HG03439 (cell line): ENCODE measurements around the gene MAB21L4.

ENCODE experiments used
- ATAC-seq: cut with Tn5 transposase; IDR thresholded peaks from one replicate; pipeline ENCODE4 v1.9.1; 2021; ENCODE audit warnings: mild to moderate bottlenecking, moderate library complexity; ENCODE audit not compliant: unreplicated experiment

The MAB21L4 gene

DNA sequence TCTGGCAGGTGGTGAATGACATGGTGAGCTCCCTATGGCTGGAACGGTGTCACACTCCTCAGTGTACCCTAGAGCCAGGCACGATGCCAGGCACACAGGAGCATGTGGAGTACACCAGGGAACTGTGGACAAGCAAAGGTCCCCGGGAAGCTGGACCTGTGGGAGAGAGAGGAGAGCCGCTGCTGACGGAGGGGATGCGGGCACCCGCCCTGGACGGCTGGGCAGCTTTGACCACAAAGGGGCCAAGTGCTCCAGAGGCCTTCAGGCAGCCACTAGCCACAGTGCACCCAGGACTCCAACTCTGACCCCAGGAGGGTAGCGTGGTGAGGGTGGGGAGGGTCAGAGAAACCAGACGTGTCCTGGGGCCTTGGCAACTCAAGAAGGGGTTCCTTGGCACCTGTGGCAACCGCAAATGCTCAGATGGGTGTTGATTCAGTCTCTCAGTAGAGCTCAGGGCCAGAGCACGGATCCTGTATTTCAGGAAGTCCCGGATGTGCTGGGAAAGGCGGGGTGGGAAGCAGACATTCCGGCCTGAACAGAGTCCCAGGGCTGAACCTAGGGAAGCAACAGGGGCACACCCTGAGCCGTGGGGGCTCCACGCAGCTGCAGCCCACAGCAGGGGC, 2.3 kb upstream of the MAB21L4 start:
- no peak for ATAC-seq

- ATAC-seq: no peak
Observed at GRCh38 chr2:240896871-240897692, 1.1 kb upstream of the MAB21L4 start.

GRCh38 chr2:240896394-240896793, 438 bp upstream of the MAB21L4 start:
- no peak for ATAC-seq

GRCh38 chr2:240894836-240895558, 959 bp downstream of the MAB21L4 start:
- ATAC-seq: no peak

GRCh38 chr2:240894006-240894405, 1.9 kb downstream of the MAB21L4 start:
- no peak for ATAC-seq

- no peak for ATAC-seq
Observed at GRCh38 chr2:240893363-240893844, 2.6 kb downstream of the MAB21L4 start.

GRCh38 chr2:240892925-240893324, 3.0 kb downstream of the MAB21L4 start:
- no peak for ATAC-seq

- no peak for ATAC-seq
Observed at GRCh38 chr2:240892356-240892755, 3.6 kb downstream of the MAB21L4 start.

DNA sequence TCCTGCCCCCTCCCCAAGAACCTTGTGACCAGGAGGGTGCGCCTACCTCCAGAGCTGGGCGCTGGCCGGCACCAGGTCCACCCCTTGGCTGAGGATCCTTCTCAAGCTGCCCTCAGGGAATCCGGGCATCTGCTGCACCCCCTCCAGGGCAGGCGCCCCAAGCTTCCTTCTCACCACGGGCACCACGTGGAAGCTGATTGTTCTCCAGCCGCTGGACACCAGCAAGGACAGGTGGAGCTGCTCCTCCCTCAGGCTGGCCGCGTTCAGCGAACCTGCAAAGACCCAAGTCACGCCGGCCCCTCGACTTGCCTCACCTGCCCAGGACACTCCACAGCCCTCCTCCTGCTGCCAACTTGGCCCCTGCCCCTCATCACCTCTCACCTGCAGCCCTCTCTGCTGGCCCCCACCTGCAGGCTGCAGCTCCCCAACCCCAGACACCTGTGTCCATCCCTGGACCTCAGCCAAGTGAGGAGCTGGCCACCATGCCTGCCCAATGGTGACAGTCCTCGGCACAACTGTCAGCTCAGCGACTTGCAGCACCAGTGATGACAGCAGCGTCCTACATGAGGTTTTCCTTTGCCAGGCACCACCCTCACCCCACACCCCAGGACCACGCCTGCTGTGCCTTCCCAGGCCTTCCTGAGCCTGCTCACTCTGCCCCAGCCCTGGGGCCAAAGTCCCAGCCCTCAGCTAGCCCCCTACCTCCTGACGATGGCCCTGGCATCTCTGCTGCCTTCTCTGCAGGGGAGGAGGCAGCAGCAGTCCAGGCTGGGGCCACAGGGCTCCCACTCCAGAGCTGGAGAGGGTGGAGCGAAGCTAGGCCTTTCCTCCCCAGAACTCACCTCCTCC, 4.2 kb downstream of the MAB21L4 start:
- no peak for ATAC-seq

DNA sequence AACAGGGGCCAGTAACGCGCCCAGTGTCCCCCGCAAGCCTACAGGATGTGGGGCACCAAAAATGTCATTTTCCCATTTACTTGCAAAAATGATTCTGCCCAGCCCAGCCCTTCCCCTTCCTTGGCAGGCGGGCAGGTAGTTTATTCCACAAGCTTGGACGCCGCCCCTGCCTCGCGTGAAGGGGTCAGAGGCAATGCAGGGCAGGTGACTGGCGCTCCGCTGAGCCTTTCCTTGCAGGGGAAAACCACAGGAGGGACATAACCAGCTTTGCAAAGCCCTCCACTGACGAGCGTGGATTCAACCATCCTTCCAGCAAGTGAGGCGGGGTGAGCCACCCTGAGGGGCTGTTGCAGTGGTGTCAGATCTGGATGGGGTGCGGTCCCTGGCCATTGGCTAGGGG, 5.3 kb downstream of the MAB21L4 start:
- ATAC-seq: no peak

GRCh38 chr2:240889601-240890560, 6.1 kb downstream of the MAB21L4 start:
- ATAC-seq: no peak

DNA sequence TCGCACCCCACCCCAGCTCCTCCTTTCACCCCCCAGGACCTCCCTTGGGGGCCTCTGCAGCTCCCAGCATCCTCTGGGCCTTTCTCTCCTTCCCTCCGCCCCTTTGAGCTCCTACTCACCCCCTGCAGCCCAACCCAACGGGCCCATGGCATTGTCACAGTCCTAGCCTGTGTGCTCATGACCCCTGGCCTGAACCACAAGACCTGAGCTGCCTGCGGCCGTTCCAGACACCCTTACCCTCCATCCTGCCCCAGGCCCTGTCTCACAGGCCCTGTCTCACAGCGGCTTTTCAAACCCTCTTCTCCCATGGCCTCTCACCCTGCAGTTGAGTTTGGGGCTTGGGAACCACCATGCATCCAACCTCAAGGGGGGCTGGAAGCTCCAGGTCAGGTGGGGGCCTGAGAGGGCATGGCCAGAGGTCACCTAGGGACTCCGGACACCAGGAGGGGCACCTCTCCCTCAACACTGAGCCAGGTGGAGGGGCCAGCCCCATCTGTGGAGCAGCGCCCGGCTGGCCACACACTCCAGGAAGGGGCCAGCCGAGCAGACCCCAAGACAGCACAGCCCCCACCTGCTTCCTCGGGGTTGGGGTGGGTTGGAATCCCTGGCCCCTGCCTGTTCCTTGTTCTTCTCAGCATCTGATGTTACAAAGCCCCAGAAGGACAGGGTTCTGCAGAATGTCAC, 6.9 kb downstream of the MAB21L4 start:
- ATAC-seq: no peak

GRCh38 chr2:240888130-240888889, 7.6 kb downstream of the MAB21L4 start:
- no peak for ATAC-seq

DNA sequence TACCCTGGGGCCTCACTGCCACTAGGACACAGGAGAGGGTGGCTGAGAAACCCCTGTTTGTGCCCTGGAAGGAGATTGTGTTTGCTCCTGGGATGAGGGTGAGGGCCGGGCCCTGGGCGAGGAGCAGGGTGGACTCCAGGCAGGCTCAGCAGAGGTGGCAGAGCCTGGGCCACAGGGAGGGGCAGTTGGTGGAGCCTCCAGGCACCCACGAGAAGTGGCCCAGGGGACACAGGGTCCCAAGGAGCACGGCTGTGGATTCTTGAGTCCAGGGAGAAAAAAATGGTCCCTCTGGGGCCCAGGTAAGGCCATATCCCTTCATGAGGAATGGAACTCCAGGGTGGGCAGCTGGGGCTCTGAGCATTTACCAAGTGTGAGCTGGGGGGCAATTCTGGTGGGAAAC, 8.3 kb downstream of the MAB21L4 start:
- ATAC-seq: no peak

DNA sequence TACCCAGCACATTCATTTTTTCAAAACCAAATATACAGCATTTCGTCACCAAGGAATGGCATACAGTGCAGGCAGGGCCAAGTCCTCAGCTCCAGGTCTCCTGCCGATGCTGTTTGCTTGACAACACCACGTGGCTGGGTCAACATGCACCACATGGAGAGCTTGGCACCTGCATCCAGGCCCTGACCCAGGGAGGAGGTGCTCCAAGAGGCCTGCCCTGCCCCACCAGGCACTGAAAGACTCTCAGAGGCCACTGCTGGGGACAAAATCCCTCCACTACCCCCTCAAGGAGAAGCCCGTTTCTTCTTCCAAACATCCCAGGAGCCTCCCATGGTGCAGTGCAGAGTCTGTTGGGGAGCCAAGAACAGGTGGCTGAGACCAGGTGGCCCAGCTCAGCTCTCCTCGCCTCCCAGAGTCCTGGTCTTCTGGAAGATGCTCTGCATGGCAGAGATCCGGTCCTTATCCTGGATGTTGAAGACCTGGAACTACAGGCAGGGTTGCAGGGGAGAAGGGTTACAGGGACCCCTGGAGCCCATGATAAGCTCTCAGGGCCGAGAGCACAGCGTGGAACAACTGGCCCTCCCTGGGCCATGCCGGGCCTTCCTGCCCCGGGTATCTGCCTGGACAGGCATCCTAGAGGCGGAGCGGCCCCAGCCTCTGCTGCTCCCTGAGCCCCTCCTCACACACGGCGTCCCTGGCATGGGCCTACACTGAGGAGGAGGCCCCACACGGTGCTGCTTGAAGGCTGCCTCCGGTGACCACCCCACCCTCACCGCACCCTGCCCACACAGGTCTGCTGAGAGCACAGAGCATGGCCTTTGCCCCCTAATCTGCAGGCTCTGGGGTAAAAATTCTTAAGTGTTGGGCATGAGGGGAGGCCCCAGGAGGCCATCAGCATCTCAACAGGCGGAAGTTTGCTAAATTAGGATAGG, 9.0 kb downstream of the MAB21L4 start:
- ATAC-seq: no peak

DNA sequence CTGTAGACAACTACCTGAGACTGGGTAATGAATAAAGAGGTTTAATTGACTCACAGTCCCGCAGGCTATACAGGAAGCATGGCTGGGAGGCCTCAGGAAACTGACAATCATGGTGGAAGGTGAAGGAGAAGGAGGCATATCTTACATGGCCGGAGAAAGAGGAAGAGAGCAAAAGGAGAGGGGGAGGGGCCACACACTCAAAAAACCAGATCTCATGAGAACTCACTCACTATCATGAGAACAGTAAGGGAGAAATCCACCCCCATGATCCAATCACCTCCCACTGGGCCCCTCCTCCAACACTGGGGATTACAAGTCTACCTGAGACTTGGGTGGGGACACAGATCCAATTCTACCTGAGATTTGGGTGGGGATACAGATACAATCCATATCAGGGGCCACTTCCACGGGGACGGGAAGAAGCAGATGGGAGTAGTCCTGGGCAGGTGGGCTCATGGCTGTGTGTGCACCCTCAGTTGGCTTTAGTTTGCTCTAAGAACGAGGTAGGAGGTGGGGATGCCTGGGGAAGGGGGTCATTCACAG, 9.9 kb downstream of the MAB21L4 start:
- no peak for ATAC-seq

DNA sequence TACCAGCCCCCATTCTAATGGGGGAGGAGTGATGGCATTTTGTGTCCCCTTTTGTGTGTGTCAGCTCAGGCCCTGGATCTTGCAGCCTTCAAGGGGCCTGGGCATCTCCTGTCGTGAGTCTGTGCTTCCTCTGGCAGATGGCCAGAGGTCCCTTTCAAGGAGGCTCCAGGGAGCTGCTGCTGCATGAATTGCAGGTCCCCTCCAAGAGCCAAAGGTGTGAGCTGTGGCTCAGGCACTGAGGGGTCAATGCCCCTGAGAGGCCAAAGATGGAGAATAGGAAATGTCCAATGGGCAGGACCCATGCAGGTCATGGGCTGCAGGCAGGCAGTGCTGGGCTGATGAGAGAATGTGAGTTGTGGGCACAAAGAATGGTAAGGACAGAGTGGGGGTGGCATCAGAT, 10.4 kb downstream of the MAB21L4 start:
- ATAC-seq: no peak
